Omental fat pad (tissue), 4 donors: ENCODE results near the gene DSC2. TPM values are rescaled to one million over a fixed set of nuclear protein-coding genes. Genes with fewer than 3 reads are reported as not detected.
"Not testable (repeated sequence)": the region's sequence is repeated elsewhere in the genome, so short reads cannot be mapped to it uniquely, and the experiment has no call there.

ENCODE experiments used
- ATAC-seq: fragments of 150-250 bp; one replicate; pipeline ENCODE4 v1.9.1; 2016; ENCODE audit warnings: mild to moderate bottlenecking, moderate library complexity; ENCODE audit not compliant: low FRiP score
- DNase-seq: peaks from one replicate; pipeline ENCODE4 v3.0.0-alpha.2; 2019; ENCODE audit warnings: low spot score
- total RNA-seq, 4 donors: library from RNA; depleted of rRNA; stranded (reverse); fragments of >200 nt; gene quantifications; one replicate each; pipeline ENCODE4 v1.1.0, GENCODE V29; 2016
- TF ChIP-seq, protein P1 (sequence below), 3 donors: fragments of 450-650 bp; IDR thresholded peaks; one replicate each; pipeline ENCODE4 v1.5.1; 2016 to 2017; ENCODE audit warnings: antibody characterized with exemption in 3 of 3, mild to moderate bottlenecking in 3 of 3, moderate library complexity in 2 of 3

The DSC2 gene
- total RNA-seq, 4 donors from 2014 or later: 10.9 to 15.1 (median 12.4) TPM

DNA sequence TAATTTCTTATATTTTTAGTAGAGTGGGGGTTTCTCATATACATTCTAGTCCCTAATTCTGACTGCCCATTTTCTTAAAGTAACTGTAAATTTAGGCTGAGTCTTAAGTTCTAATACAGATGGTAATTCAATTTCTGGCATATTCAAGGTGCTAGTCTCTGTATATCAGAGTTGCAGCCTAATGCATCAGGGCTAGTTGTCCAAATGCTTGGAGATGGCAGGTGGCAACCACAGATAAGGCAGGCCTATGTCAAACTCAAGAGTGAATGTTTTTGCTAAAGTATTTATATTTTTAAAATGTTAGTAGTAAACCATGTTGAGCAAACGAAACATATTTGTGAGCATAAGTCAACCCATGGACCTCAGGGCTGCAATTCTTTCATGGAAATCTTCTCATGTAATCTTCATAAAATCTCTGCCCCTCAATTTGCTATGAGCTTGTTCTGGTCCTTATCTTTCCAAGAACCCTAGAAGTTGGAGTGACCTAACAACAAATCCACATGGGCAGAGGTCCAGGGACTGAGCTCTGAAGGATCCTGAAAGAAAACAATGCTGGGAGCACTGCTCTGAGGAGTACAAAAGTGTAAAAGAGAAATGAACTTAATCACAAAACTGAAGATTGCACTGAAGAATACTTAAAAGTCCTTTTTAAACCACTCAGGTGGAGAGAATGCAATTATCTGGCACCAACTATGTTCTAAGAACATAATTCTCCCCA lies 27.3 kb upstream of the DSC2 start:
- ATAC-seq (no peak), DNase-seq (no peak)
- TF ChIP-seq, protein P1, sequence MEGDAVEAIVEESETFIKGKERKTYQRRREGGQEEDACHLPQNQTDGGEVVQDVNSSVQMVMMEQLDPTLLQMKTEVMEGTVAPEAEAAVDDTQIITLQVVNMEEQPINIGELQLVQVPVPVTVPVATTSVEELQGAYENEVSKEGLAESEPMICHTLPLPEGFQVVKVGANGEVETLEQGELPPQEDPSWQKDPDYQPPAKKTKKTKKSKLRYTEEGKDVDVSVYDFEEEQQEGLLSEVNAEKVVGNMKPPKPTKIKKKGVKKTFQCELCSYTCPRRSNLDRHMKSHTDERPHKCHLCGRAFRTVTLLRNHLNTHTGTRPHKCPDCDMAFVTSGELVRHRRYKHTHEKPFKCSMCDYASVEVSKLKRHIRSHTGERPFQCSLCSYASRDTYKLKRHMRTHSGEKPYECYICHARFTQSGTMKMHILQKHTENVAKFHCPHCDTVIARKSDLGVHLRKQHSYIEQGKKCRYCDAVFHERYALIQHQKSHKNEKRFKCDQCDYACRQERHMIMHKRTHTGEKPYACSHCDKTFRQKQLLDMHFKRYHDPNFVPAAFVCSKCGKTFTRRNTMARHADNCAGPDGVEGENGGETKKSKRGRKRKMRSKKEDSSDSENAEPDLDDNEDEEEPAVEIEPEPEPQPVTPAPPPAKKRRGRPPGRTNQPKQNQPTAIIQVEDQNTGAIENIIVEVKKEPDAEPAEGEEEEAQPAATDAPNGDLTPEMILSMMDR (IDR thresholded peaks at IDR 0.05): no peak

DNA sequence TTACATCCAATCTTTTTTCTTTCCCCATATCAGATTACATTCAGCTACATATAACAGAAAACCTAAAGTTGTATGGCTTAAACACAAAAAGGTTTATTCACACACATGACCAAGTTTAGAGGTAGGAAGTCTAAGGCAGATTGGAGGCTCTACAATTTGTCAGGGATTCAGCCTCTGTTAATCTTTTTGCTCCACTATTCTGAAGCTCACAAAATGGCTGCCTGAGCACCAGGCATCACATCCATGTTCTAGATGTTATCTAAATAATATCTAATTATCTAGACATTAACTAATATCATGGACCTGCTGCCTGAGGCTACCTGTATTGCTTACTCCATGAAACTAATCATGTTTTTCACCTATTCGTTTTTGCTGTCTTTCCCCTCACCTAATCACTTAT lies 23.7 kb upstream of the DSC2 start:
- ATAC-seq (no peak), DNase-seq (no peak)
- TF ChIP-seq, protein P1 (IDR thresholded peaks at IDR 0.05): no peak

DNA sequence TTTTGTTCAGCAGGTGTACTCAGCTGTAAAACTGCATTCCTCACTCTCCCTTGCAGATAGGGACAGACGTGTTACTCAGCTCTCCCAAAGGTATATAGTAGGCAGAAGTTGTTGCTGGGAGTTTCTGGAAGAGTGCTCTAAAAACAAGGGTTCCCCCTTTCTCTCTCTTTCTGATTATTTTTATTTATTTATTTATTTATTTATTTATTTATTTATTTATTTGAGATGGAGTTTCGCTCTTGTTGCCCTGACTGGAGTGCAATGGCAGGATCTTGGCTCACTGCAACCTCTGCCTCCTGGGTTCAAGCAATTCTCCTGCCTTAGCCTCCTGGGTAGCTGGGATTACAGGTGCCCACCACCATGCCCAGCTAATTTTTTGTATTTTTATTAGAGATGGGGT lies 20.9 kb upstream of the DSC2 start:
- not testable (repeated sequence) for DNase-seq, ATAC-seq

DNA sequence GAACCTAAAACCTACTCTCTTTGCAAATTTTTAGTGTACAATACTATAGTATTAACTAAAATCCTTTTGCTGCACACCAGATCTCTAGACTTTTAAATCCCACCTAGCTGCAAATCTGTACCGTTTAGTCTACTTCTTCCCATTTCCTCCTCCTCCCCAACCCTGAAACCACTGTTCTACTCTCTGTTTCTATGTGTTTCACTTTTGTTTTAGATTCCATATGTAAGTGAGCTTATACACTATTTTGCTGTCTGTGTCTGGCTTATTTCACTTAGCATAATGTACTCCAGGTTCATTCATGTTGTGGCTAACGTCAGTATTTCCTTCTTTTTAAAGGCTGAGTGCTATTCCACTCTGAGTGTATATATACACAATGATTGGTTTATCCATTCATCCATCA lies 18.4 kb upstream of the DSC2 start:
- TF ChIP-seq, protein P1 (IDR thresholded peaks at IDR 0.05): no peak
- ATAC-seq (no peak), DNase-seq (no peak)

DNA sequence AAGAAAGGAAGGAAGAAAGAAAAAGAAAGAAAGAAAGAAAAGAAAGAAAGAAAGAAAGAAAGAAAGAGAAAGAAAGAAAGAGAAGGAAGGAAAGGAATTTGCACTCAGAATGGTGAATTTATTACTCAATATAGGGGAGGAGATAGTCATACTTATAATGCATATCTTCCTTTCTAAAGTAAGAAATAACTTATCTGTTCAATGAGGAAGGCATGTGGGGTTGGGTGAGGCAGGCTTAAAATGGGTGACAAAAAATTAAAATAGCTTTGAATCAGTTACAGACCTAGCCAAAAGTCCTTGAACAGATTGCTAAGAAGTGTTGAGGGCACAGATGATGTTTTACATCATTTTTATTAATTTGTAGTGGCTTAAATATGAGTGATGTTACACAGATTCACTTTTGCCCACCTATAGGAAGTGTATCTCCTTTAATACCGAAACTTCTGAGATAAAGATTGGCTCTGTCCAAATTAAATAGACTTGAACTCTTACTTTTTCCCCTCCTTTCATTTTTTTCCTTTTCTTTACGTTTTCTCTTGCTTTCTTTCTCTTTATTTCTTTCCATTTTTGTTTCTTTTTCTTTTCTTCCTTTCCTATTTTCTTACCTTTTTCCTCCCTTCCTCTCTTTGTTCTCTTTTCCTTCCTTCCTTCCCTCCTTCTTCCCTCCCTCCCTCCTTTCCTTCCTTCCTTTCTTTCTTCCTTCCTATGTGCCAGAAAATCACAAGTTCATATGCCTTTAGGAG lies 14.8 kb upstream of the DSC2 start:
- TF ChIP-seq, protein P1 (IDR thresholded peaks at IDR 0.05): no peak
- ATAC-seq (no peak), DNase-seq (no peak)

DNA sequence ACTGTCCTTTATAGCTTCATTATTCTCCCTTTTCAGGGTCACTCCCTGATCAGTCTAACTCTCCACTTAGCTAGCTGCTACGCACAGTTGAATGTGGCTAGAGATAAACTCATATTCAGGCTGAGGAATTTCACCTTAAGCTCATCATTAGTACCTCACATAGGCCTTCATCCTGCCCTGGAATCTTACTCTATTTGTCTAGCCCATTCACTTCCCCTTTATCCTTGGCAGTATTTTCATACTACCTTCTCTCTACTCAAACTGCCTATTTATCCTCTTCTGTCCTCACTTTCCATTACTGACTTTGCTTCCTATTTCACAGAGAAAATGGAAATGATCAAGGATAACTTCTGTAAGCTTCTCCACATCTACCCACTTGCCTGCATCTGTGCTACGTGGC lies 10.6 kb upstream of the DSC2 start:
- no peak for ATAC-seq
- TF ChIP-seq, protein P1 (IDR thresholded peaks at IDR 0.05): no peak

DNA sequence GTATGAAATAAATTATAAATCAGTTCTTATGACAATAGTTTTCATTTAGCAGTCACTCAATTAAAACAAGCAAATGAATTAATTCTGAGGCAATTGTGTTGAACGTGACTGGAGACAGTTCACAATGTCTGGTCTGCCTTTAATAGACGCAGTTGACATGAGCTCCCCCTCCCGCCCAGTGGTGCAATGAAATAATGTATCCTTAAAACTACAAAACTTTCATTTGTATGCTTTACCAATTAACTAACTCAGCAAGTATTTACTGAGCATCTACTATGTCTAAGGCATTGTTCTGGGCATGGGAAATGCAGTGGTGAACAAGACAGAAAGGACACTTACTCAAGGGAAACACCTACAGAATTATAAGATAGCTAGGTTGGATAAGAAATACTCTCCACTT lies 3.5 kb upstream of the DSC2 start:
- TF ChIP-seq, protein P1 (IDR thresholded peaks at IDR 0.05): no peak
- ATAC-seq: no peak

More for the DNA sequence above, 10.6 kb upstream of the DSC2 start:
- DNase-seq: no peak

More for the DNA sequence above, 3.5 kb upstream of the DSC2 start:
- DNase-seq: no peak
